ENCODE data around the gene CAPN6.

Gene CAPN6, protein sequence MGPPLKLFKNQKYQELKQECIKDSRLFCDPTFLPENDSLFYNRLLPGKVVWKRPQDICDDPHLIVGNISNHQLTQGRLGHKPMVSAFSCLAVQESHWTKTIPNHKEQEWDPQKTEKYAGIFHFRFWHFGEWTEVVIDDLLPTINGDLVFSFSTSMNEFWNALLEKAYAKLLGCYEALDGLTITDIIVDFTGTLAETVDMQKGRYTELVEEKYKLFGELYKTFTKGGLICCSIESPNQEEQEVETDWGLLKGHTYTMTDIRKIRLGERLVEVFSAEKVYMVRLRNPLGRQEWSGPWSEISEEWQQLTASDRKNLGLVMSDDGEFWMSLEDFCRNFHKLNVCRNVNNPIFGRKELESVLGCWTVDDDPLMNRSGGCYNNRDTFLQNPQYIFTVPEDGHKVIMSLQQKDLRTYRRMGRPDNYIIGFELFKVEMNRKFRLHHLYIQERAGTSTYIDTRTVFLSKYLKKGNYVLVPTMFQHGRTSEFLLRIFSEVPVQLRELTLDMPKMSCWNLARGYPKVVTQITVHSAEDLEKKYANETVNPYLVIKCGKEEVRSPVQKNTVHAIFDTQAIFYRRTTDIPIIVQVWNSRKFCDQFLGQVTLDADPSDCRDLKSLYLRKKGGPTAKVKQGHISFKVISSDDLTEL

DNA sequence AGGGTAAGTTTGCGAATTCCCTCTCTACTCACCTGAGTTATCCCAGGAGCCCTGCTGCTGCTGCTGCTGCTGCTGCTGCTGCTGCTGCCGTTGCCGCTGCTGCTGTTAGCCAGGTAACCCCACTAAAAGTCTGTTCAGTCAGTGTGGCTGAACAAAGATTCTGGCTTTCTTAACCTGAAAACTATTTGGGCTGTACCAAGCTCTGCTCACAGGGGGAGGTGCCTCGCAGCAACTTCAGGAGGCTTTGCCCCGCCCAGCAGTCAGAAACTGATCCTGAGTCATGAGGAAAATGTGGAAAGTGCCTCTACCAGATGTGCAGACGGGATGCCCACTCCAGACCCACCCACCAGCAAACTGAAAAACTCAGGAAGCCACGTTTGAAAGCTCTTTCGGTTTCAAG, at the start of gene CAPN6:
Gene CAPN6 (minus strand): TSS at position 145 of the 400 bp plus-strand sequence. CDS start 6,547 bp downstream, outside the sequence.
- DNase-seq: no peak

DNA sequence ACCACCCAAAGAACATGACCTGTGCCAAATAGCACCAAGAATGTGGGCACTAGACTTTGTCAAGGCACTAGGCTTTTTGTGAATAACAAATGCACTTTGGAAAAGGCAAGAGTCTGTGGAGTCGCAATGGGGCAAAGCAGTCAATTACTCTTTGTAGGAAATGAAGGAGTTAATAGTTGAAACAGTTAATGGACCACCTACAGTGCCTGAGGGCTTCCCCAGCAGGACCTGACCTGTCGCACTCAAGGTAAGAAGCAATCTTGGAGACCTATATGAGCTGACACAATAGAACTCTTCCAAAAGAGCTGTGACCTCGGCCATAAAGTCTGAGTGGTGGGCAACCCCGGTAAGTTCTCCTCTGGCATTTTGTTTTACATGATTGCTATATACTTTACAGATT, 49.2 kb upstream of the CAPN6 start:
- DNase-seq: no peak

DNA sequence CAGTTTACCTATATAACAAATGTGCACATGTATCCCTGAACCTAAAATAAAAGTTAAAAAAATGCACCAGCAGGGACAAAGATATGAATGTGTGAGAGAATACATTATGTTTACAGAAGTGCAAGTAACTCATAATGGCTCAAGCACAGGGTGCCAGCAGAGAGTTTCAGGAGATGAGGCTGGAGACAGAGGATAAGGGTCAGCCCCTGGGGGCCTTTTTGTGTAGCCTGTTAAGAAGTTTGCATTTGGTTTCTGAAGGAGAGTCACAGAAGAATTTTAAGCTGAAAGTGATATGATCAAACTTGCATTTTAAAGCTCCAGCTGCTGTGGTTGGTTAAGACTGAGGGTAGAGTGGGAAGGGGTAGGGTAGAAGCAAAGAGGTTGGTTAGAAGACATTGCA, 48.6 kb upstream of the CAPN6 start:
- no peak for DNase-seq

DNA sequence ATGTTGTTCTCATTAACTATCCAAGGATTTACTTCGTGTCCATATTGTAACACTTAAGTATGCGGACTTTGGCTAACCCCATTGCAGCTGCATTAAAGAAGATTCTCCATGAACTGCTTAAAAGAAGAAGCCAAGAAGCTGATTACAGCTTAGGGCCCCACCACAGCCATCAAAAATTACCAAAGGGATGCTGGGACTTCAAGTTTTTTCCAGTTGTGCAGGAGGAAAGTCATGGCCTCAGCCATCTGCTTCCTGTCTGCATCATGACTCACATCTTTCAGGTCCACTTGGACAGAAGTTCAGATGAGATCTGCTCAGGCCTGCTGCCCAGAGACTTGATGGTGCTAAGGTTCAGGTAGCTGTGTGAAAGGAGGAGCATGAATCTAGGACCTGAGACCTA, 38.8 kb upstream of the CAPN6 start:
- DNase-seq: no peak

DNA sequence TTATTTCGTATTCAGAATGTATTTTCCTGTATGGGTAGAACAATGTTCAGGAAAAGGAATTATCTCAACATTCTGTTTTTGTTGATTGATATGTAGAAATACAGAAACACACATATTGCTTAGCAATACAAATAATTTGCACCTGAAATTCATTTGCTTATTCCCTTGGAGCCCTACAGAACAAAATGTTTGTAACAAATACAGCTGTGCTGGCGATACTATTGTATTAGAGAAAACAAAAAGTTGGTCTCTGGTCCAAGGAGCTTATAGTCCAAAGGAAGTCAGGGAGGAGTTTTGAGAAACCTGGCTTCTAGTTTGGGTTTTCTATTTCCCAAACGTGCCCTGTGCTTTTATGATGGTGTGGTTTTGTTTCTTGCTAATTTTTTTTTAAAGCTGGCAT, 37.8 kb upstream of the CAPN6 start:
- DNase-seq: no peak

DNA sequence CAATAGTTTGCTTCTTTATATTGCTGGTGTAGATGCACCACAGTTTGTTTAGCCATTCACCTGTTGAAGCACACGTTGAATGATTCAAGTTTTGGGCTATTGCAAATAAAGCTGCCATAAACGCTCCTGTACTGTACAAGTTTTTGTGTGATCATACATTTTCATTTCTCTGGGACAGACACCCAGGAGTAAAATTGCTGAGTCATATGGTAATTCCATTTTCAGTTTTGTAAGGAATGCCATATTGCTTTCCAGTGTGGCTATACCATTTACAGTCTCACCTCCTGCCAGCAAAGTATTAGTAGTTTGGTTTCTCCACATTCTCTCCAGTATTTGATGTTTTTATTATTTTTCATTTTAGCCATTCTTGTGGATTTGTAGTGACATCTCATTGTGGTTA, 32.0 kb upstream of the CAPN6 start:
- no peak for DNase-seq

DNA sequence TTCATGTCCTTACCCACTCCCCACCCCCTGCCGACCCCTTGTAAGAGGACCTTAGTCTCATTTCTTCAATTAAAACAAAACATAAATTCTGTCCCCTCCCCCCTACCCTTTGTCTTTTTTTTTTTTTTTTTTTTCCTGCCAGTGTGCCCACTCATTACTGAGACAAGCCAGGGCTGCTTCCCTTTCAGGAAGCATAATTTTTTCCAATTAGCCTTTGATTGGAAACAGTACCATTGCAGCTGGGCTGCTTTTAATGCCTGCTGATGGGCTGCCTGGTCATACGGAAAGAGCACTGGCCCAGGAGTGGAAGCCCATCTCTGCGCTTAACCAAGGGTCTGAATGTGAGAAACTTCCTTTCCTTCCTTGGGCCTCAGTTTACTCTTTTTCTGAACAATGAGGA, 18.6 kb upstream of the CAPN6 start:
- DNase-seq: no peak

DNA sequence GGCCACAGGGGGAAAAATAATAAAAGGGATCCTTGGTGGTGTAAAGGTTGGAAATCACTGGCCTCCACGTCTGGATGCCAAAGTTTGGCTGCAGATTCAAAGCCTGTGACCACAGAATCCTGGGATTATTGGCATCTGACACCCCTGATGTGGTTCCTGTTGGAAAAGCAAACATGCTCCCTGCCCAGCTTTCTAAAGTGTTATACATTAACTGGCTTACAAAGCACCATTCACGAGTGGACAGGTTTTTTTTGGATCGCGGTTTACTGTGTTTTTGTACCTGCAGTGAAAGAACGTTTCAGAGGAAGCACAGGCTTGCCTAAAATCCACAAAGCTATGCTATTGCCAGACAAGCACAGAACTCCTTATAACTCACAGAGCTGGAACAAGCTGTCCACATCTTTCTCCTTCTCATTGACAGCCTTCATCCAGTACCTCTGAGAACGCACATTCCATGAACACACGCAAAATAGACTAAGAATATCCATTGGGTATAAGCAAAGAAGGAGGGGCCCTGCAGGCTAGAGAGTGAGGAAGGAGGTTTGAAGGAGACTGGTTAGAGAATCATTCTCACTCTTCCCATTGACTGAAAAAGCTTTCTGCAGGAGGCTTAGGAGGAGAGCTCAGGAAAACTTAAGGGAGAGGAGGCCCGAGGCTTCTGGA, 14.5 kb upstream of the CAPN6 start:
- no peak for DNase-seq

DNA sequence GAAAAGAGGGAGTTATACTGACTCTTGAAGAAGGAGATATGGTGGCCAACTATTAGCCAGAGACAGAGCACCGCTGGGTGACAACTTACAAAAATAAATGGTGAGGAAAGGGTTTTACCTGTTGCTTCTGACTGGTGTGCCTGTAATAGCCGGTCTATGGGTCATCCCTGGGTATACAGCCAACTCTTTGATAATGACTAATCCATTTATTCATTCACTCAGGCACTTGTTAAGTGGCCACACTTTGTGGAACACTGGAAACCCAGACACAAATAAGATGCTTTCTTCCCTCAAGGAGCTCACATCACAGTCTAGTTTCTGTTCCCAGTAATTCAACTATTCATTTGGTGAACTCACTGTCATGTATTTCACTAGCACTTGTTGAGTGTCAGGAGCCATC, 13.2 kb upstream of the CAPN6 start:
- DNase-seq: no peak

DNA sequence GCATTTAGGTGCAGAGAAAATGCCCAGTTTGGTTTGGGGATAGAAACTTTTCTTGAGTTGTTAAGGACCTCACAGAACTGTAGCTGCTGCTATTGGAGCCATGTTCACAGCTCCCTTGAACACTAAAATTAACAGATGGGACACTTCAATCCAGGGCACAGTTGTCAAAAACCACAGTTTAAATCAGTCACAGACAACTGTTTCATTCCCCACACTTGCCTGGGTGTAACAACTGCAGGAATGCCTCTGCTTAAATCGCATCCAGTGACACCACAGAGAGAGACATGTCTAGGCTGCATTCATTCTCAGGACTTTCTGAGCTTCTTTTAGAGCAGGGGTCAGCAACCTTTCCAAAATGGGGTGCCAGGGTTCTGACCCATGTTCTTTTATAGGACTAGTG, 12.7 kb upstream of the CAPN6 start:
- no peak for DNase-seq

DNA sequence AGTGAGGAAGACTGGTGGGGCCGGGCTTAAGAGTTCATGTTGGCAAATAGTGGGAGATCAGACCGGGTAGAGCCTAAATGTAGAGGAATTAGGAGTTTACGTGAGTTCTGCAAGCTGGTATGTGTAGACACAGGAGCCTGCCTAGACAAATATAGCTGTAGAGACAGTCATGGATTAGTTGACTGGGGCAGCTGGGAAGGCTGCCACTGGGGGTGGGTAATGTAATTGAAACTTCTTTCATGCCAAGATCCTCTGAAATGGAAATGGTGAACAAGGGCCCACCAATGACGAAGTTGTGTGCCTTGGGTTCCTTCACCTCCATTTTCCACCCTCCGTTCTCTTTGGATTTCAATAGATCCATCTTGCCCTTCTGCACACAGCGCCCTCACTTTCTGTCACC, 11.9 kb upstream of the CAPN6 start:
- no peak for DNase-seq

DNA sequence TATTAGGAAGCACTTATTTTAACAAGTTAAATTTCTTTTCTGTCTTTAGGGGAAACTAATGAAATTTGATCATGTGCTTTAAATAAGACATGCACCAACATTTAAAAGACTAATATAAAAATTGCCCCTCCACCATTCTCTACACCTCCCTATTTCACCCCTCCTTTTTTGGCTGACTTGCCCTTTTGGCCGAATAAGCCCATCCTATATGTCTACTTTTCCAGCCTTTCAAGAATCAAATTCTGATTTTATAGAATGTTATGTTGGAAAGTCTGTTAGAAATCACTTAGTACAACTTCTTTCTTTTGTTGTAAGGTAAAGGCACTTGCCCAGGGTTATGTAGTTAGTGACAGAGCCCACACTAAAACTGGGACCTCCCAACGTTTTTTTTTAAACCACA, 1.8 kb downstream of the CAPN6 start:
- DNase-seq: no peak

DNA sequence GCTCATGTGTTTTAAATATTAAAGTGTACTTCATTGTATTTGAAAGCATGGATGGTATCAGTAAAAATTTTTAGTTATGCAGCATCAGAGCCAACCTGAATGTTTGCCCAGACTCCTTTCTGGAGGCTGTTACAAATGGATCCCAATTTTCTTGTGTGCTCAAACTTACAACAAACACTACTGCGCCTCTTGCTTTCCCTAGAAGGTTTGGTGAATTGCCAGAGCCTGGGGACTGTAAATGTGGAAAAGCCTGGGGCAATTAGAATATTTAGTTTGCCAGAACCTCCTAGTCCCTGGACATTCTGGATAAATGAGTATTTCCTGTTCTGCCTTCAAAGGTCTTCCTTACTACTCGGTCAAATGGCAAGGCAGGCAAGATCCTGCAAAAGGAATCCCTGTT, 4.8 kb downstream of the CAPN6 start:
- DNase-seq: no peak

DNA sequence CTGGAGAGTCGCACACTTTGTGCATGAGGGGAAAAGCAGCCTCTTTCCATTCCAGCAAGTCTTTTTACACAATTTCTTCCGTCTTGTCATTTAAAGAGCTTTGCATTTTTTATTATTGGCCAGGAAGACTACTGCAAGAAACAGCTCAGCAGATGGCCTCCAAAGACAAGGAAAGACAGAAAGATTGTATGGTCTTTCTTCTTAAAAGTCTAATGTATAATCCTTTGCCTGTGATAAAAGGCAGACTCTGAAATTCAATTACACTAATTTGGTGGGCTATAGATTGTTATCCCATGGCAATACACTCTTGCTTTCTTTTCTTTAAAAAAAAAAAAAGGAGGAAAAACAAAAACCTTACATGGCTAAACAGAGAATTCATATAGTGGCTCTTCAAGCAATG, 5.9 kb downstream of the CAPN6 start:
- no peak for DNase-seq

DNA sequence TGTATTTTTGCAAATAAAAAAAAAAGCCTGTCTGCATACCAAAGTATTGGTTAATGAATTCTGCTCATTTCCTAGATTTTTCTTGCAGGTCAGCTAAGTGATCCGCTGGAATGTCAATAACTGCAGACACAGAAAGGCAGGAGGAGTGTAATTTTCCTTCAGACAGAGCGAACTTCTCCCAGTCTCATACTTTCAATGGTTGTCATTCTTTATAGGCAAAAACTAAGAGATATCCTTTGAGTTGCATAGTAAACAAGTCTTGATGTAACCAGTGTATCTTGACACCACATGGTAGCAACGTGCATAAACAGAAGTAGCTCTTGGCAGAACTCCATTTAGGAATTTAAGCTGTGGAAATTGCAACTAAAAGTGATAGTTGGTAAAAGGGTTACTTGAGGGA, 8.2 kb downstream of the CAPN6 start:
- DNase-seq: no peak

DNA sequence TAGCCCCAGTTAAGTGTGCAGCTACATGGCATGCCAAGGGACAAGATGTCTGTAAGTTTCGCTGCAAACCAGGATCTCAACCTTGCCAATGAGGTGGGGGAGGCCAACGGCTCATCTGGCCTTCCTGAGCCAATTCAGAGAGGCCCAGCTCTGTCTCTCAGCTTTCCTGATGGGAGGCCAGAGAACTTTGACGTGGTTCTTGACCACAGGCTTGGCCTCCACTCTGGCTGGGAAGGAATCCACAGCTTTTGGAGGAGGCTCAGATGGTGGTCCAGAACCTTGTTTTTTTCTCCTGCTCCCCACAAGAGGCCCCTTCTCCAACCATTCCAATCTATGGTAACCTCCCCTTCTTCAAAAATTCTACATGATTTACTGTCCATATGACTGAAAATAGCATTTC, 9.8 kb downstream of the CAPN6 start:
- DNase-seq: no peak

DNA sequence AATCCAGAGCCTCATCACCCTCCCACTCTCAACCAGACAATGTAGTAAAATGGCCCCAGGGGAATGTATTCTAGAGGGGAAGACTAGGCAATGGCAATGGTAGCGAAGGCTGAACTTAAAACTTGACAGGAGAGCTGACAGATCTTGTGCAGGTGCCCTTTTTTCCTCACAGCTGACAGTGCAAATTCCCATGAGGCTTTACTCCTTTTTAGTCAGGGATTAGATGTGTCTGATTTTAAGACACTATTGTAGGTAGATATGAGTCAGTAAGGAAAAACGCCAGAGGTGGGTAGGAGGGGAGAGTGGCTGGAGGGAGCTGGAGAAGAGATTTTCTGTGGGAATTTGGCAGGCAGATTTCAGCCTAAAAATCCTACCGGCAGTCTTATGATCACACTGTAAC, 10.7 kb downstream of the CAPN6 start:
- no peak for DNase-seq

DNA sequence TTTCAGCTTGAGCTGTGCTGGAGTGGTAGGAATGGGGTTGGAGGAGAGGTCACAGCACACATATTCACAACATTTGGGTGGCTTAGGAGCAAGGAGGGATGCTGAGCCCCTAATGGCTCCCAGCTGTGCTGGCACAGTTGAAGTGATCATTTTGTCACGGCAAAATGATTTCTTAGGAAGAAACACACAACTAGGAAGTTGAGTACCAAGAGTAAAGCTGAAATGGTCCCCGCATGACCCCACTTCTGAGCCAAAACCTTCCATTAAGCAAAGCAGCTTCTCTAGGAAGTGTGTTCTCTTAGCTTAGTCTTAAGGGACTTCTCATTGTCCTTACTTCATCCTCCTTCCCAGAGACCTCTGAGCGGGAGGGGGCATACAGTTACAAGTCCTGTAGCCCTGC, 12.6 kb downstream of the CAPN6 start:
- no peak for DNase-seq

DNA sequence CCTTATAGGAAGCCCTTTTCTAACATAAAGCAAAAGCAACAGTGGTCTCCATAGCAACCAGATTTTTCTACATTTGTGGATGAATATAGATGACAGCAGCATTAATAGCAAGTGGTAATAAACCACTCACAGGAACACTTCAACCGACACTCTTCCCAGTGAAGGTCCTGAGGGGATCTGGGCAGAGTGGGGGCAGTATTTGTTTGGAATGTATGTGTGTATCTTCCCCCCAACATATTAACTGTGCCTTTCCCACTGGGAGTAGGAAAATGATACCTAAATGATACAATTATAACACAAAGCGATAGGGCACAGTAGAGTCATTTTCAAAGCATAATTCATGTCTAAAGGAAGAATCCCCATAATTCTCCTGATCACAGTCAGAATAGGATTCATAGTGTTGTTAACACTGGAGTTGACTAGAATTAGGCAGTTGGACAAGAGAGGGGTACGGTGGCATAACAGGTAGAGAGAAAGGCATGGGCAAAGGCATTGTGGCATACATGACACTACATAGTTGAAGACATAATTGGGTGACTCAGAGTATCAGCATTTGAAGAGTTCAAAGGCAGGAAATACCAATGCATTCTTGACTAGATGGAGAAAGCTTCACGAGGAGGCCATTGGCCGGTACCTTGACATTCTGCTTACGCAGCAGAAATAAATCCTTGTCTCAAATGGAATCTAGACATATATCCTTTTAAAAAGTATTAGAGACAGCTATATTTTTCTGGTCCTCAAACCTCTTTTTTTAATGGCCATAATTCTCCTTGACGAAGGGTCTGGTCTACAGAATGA, 15.2 kb downstream of the CAPN6 start:
- no peak for DNase-seq

DNA sequence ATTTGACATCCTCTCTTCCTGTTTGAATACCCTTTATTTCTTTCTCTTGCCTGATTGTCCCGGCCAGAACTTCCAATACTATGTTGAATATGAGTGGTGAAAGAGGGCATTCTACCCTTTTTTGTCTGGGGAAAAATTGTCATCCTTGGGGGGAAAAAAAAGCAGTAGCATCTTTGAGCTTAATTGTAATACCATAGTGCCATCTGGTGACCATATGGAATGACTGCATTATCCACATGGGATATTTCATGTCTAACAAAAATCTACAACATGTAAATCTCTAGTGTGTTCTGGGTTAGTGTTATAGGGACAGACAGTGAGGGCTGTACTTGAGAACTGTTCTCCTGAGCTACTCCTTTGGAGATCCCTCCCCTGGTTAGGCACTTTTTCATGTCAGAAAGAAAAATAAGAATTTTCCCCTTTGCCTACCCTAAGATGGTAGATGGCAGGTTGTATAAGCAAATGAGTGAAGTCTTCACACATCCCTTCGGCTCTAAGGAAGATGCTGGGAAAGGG, 26.0 kb downstream of the CAPN6 start:
- DNase-seq: no peak

DNA sequence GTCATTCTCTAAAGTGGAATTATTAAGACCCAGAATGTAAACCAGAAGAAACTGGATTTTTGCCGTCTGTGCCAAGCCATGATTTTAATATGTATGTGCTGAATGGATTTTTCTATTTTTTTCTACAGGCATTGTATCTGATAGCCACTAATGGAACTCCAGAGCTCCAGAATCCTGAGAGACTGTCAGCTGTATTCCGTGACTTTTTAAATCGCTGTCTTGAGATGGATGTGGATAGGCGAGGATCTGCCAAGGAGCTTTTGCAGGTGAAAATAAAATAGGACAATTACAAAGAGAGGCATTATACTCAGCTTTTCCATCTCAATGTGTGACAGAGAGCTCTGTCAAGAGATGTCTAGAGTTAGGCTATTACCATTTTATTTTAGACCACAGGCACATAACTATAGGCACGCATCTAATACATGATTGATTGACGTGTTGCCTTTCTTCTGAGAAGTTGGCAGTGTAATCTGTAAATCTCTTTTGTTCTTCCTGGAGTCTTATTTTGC, 53.9 kb downstream of the CAPN6 start:
- no peak for DNase-seq

DNA sequence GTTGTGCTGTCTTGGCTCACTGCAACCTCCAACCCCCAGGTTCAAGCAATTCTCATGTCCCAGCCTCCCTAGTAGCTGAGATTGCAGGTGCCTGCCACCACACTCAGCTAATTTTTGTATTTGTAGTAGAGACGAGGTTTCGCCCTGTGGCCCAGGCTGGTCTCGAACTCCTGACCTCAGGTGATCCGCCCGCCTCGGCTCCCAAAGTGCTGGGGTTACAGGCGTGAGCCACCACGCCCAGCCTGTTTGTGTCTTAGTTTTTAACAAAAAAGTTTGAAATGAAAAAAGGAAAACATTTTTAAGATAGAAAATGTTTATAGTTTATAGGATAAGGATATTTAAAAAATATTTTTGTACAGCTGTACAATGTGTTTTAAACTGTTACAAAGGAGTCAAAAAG, 62.4 kb downstream of the CAPN6 start:
- DNase-seq: no peak

DNA sequence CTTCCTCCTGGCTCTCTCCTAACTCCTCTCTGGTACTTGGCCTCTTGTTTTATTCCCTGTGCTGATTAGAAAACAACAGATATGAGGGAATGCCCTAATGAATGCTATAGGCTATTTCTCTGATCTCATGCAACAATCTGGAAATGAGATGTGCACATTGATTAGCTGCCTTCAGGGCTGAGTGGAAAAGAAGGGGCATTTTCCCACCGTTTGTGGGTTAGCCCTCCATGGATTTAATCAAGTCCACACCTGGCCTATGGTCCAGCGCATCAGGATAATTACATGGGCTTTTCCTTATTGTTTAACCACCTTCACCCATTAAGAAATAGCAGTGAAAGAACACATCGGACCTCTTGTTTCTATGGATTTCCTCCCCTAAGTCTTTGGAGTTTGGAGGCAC, 70.0 kb downstream of the CAPN6 start:
- no peak for DNase-seq

All from NCI-H226 (cell line).